Vagina (tissue), 2 donors: Measurements from ENCODE around the gene NKX6-1. TPM values are rescaled to one million over a fixed set of nuclear protein-coding genes. Genes with fewer than 3 reads are reported as not detected.

Experiments
- DNase-seq, 2 donors: peaks; one replicate each; pipeline ENCODE4 v3.0.0-alpha.2; 2017; ENCODE audit errors: extremely low spot score in 2 of 2
- H3K27ac ChIP-seq: fragments of 200-600 bp; sonication (generic); one replicate; pipeline ENCODE4 v1.5.1; 2019
- H3K27me3 ChIP-seq: fragments of 200-600 bp; sonication (generic); one replicate; pipeline ENCODE4 v1.5.1; 2019
- H3K36me3 ChIP-seq, 2 donors: fragments of 200-600 bp; sonication (generic); one replicate each; pipeline ENCODE4 v1.5.1; 2017 to 2019
- H3K4me1 ChIP-seq: fragments of 200-600 bp; sonication (generic); one replicate; pipeline ENCODE4 v1.5.1; 2019
- H3K4me3 ChIP-seq, 2 donors: fragments of 200-600 bp; sonication (generic); 1 replicate in 1 of 2; 2 replicates in 1 of 2; pipeline ENCODE4 v1.5.1; 2016 to 2019
- H3K9me3 ChIP-seq: fragments of 200-600 bp; sonication (generic); one replicate; pipeline ENCODE4 v1.5.1; 2019
- POLR2A ChIP-seq, 2 donors: fragments of 450-650 bp; IDR thresholded peaks; one replicate each; pipeline ENCODE4 v1.6.1; 2017; ENCODE audit warnings: antibody characterized with exemption in 2 of 2, mild to moderate bottlenecking in 2 of 2, moderate library complexity in 2 of 2
- POLR2AphosphoS5 ChIP-seq, 2 donors: sonication (generic); formaldehyde crosslinking; IDR thresholded peaks; one replicate each; pipeline ENCODE4 v1.9.0; 2017; ENCODE audit warnings: antibody characterized with exemption in 2 of 2, mild to moderate bottlenecking in 2 of 2, low read depth in 1 of 2; ENCODE audit not compliant: insufficient read depth in 1 of 2
- intact Hi-C: fragments of 100-400 bp; cut with DNase I; formaldehyde crosslinking; loops from one replicate; pipeline ENCODE4 v1.15.1; 2023
- total RNA-seq: library from RNA; depleted of rRNA; stranded (reverse); fragments of >200 nt; gene quantifications from one replicate; pipeline ENCODE4 v1.2.3, GENCODE V29; 2016
- TF ChIP-seq, protein P1 (sequence below), 3 experiments: fragments of 450-650 bp in 2 of 3; fragments of 200-600 bp in 1 of 3; sonication (generic) in 1 of 3; IDR thresholded peaks; one replicate each; pipeline ENCODE4 v1.5.1; 2017 to 2019; ENCODE audit warnings: antibody characterized with exemption in 3 of 3, mild to moderate bottlenecking in 2 of 3, moderate library complexity in 2 of 3

NKX6-1 gene
- total RNA-seq, 1 donor from 2014 or later, result not detected

DNA sequence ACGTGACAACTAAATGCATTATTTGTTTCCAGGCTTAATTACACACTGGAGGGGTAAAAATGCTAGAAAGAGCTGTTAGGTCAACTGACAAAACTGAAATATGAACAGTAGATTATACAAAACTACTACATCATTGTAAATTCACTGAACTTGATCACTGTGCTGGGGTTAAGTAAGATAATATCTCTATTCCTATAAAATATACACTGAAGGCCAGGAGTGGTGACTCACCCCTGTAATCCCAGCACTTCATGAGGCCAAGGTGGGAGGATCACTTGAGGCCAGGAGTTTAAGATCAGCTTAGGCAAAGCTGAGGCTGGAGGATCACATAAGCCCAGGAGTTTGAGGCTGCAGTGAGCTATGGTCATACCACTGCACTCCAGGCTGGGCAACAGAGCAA, 31.8 kb upstream of the NKX6-1 start:
- intact Hi-C loops, result no loop called here
- no peaks in the 10 kb centered on the region for H3K27me3 ChIP-seq

DNA sequence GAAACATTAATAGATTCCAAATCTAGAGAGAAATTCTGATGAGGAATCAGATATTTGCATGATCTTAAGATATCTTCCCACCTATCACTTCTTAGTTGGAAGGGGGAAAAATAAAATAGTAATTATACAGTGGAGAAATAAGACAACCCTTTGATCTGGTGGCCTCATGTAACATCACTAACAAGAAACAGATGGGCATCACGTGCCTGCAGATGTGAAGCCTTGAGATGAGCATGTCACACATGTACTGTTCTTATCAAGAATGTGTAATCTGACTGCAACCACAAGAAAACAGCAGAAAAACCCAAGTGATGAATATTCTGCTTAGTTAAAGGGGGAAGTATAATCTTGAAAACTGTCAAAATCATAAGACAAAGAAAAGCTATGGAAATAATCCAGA, 31.4 kb upstream of the NKX6-1 start:
- Histone ChIP-seq H3K9me3 (no peaks in the 10 kb centered on the region), H3K27ac (no peak overlapping the region), H3K4me3 (no peak overlapping the region), H3K27me3 (no peaks in the 10 kb centered on the region), H3K4me1 (no peaks in the 10 kb centered on the region), H3K36me3 (no peaks in the 10 kb centered on the region)
- intact Hi-C loops, result no loop called here
- TF ChIP-seq, protein P1, sequence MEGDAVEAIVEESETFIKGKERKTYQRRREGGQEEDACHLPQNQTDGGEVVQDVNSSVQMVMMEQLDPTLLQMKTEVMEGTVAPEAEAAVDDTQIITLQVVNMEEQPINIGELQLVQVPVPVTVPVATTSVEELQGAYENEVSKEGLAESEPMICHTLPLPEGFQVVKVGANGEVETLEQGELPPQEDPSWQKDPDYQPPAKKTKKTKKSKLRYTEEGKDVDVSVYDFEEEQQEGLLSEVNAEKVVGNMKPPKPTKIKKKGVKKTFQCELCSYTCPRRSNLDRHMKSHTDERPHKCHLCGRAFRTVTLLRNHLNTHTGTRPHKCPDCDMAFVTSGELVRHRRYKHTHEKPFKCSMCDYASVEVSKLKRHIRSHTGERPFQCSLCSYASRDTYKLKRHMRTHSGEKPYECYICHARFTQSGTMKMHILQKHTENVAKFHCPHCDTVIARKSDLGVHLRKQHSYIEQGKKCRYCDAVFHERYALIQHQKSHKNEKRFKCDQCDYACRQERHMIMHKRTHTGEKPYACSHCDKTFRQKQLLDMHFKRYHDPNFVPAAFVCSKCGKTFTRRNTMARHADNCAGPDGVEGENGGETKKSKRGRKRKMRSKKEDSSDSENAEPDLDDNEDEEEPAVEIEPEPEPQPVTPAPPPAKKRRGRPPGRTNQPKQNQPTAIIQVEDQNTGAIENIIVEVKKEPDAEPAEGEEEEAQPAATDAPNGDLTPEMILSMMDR (IDR thresholded peaks at IDR 0.05), result no peak
- no peak for TF ChIP-seq POLR2A (IDR thresholded peaks at IDR 0.05)
- no peak for TF ChIP-seq POLR2AphosphoS5 (IDR thresholded peaks at IDR 0.05; ENCODE audit: insufficient read depth in 1 of 2, low read depth in 1 of 2)
- no peak for DNase-seq

More for the DNA sequence above, 31.8 kb upstream of the NKX6-1 start:
- no peaks in the 10 kb centered on the region for H3K36me3 ChIP-seq
- H3K4me1 ChIP-seq, result no peaks in the 10 kb centered on the region
- TF ChIP-seq POLR2AphosphoS5 (IDR thresholded peaks at IDR 0.05; ENCODE audit: insufficient read depth in 1 of 2, low read depth in 1 of 2), result no peak
- no peak for TF ChIP-seq POLR2A (IDR thresholded peaks at IDR 0.05)
- TF ChIP-seq, protein P1 (IDR thresholded peaks at IDR 0.05), result no peak
- no peaks in the 10 kb centered on the region for H3K9me3 ChIP-seq
- no peak for DNase-seq
- H3K27ac ChIP-seq, result no peak overlapping the region
- no peak overlapping the region for H3K4me3 ChIP-seq

DNA sequence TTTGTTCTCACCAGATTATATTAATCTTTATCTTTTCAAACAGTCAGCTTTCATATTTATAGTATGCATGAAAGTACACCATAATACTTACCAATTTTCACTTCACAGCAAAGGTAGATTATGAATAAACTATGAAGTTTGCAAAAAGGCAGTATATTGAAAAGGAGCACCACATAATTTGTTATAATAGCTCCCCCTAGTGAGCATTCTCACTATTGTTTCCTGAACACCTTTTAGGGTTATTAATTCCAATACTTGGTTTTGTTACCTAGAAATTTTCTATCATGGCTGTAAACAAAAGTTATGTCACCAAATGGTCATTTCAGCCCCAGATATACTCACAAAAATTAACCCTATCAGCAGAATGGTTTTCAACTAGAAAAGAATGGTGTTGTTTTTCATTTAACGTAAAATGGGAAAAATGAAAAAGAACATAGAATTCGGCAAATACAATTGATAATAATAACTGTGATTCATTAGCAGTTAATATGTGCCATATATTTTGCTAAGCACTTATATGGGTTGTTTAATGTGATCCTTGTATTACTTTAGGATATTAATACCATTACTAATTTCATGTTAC, 30.2 kb upstream of the NKX6-1 start:
- no peak for TF ChIP-seq POLR2A (IDR thresholded peaks at IDR 0.05)
- TF ChIP-seq, protein P1 (IDR thresholded peaks at IDR 0.05), result peak in 1 of 3 experiments; percentile 21
- Histone ChIP-seq H3K36me3 (no peaks in the 10 kb centered on the region), H3K4me3 (no peak overlapping the region), H3K27ac (no peak overlapping the region), H3K9me3 (no peaks in the 10 kb centered on the region), H3K27me3 (no peaks in the 10 kb centered on the region), H3K4me1 (no peaks in the 10 kb centered on the region)
- intact Hi-C loops, result no loop called here
- no peak for DNase-seq

DNA sequence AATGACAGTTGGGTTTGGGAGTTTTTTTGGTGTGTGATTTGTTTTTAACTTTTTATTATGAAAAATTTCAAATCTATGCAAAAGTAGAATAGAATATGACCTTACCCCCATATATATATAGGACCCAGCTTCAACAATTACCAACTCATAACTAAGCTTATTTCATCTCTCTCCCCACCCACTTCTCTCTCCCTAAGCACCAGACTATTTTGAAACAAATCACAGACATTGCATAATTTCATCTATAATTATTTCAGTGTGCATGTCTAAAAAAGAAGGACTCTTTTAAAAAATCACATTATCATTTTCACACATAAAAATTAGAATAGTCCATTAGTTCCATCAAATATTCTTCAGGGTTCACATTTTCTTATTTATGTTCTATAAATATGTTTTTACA, 28.3 kb upstream of the NKX6-1 start:
- H3K4me1 ChIP-seq, result no peaks in the 10 kb centered on the region
- DNase-seq, result no peak
- no peaks in the 10 kb centered on the region for H3K27me3 ChIP-seq
- H3K9me3 ChIP-seq, result no peaks in the 10 kb centered on the region
- TF ChIP-seq POLR2AphosphoS5 (IDR thresholded peaks at IDR 0.05; ENCODE audit: insufficient read depth in 1 of 2, low read depth in 1 of 2), result no peak
- no peak for TF ChIP-seq POLR2A (IDR thresholded peaks at IDR 0.05)
- TF ChIP-seq, protein P1 (IDR thresholded peaks at IDR 0.05), result no peak
- H3K27ac ChIP-seq, result no peak overlapping the region
- intact Hi-C loops, result no loop called here
- H3K36me3 ChIP-seq, result no peaks in the 10 kb centered on the region
- no peak overlapping the region for H3K4me3 ChIP-seq

DNA sequence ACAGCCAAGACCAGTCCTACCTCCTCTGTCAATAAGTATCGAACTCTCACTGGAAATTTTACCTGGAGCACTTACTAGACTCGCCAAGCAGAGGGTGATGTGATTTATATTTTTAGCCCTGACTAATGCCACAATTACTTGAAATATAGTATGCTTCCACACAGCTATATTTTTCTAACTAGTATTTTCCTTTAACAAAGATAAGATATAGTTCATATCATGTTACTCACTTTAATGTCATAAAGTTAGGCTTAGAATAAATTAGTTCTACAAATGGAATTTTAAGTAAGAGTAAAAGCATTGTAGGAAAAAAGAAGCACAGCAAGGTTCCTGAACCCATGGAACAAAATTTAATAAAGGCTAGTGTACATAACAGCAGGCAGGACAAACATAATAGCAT, 16.0 kb upstream of the NKX6-1 start:
- H3K27ac ChIP-seq, result no peak overlapping the region
- no peaks in the 10 kb centered on the region for H3K9me3 ChIP-seq
- TF ChIP-seq, protein P1 (IDR thresholded peaks at IDR 0.05), result no peak
- TF ChIP-seq POLR2A (IDR thresholded peaks at IDR 0.05), result no peak
- no peak for TF ChIP-seq POLR2AphosphoS5 (IDR thresholded peaks at IDR 0.05; ENCODE audit: insufficient read depth in 1 of 2, low read depth in 1 of 2)
- no peak overlapping the region for H3K4me3 ChIP-seq
- intact Hi-C loops, result no loop called here
- no peaks in the 10 kb centered on the region for H3K27me3 ChIP-seq
- H3K4me1 ChIP-seq, result no peaks in the 10 kb centered on the region
- H3K36me3 ChIP-seq, result no peaks in the 10 kb centered on the region
- no peak for DNase-seq
